HepG2 (cell line): ENCODE results near the gene ZNF284. TPM values are rescaled to one million over a fixed set of nuclear protein-coding genes. Genes with fewer than 3 reads are reported as not detected.
A peak's percentile ranks its signal among the peaks of the same experiment; 100 is the strongest.

Source experiments
- ATAD3A ChIP-seq: sonication (generic); formaldehyde crosslinking; IDR thresholded peaks from 2 replicates; pipeline ENCODE4 v1.4.0; 2020; ENCODE audit warnings: missing genetic modification reagents
- ELF4 ChIP-seq: sonication (generic); formaldehyde crosslinking; IDR thresholded peaks from 2 replicates; pipeline ENCODE4 v1.5.0; 2020; ENCODE audit warnings: missing genetic modification reagents, mild to moderate bottlenecking, moderate library complexity, borderline replicate concordance
- FOXP4 ChIP-seq: sonication (generic); formaldehyde crosslinking; IDR thresholded peaks from 2 replicates; pipeline ENCODE4 v1.4.0; 2020; ENCODE audit warnings: missing genetic modification reagents
- GATAD2A ChIP-seq: IDR thresholded peaks from 2 replicates; pipeline ENCODE4 v1.6.1; 2016
- HDAC1 ChIP-seq: sonication (generic); formaldehyde crosslinking; IDR thresholded peaks from 2 replicates; pipeline ENCODE4 v1.5.1; 2020; ENCODE audit warnings: mild to moderate bottlenecking, missing genetic modification reagents
- HMG20B ChIP-seq: conservative IDR thresholded peaks from 2 replicates; pipeline ENCODE4 v1.6.1; 2016; ENCODE audit warnings: missing genetic modification reagents, missing compliant biosample characterization
- HNF1A ChIP-seq, 2 experiments: sonication (generic) in 1 of 2; formaldehyde crosslinking in 1 of 2; IDR thresholded peaks; 2 replicates each; pipeline versions ENCODE4 v1.4.0 to v1.6.1; 2016 to 2020; ENCODE audit warnings: borderline replicate concordance in 1 of 2, low read depth in 1 of 2, mild to moderate bottlenecking in 1 of 2, missing genetic modification reagents in 1 of 2
- ISL2 ChIP-seq: sonication (generic); formaldehyde crosslinking; IDR thresholded peaks from 2 replicates; pipeline ENCODE4 v1.5.0; 2020; ENCODE audit warnings: missing genetic modification reagents
- KLF11 ChIP-seq: IDR thresholded peaks from 2 replicates; pipeline ENCODE4 v1.6.1; 2016; ENCODE audit warnings: missing compliant biosample characterization
- MED13 ChIP-seq: sonication (generic); formaldehyde crosslinking; IDR thresholded peaks from 2 replicates; pipeline ENCODE4 v1.5.0; 2020; ENCODE audit warnings: missing genetic modification reagents
- PHB2 ChIP-seq: fragments of 450-650 bp; IDR thresholded peaks from 2 replicates; pipeline ENCODE4 v1.6.1; 2018; ENCODE audit not compliant: partially characterized antibody
- RORA ChIP-seq: sonication (generic); formaldehyde crosslinking; IDR thresholded peaks from 2 replicates; pipeline ENCODE4 v1.5.0; 2020; ENCODE audit warnings: mild to moderate bottlenecking, missing genetic modification reagents, moderate library complexity
- SRF ChIP-seq: IDR thresholded peaks from 2 replicates; pipeline ENCODE4 v1.6.1; 2011; ENCODE audit warnings: mild to moderate bottlenecking, low read depth, low read length, moderate library complexity
- YY1 ChIP-seq: IDR thresholded peaks from 2 replicates; pipeline ENCODE4 v1.6.1; 2011; ENCODE audit warnings: low read length, low read depth, moderate library complexity, mild to moderate bottlenecking; ENCODE audit not compliant: insufficient read depth, insufficient replicate concordance
- ZNF547 ChIP-seq: sonication (generic); formaldehyde crosslinking; IDR thresholded peaks from 2 replicates; pipeline ENCODE4 v1.5.1; 2020; ENCODE audit warnings: mild to moderate bottlenecking, missing genetic modification reagents
- ZNF572 ChIP-seq: sonication (generic); formaldehyde crosslinking; IDR thresholded peaks from 2 replicates; pipeline ENCODE4 v1.5.1; 2020; ENCODE audit warnings: mild to moderate bottlenecking, missing genetic modification reagents
- ZNF660 ChIP-seq: sonication (generic); formaldehyde crosslinking; IDR thresholded peaks from 2 replicates; pipeline ENCODE4 v1.5.1; 2020; ENCODE audit warnings: mild to moderate bottlenecking, low read depth, missing genetic modification reagents, borderline replicate concordance
- polyA plus RNA-seq, 8 experiments: library from polyadenylated mRNA; depleted of rRNA in 3 of 8; stranded (reverse) in 7 of 8; unstranded in 1 of 8; fragments of >200 nt; fragmentation: Illumina TruSeq in 4 of 8; extraction: Trizol in 4 of 8; gene quantifications; 2 replicates each; pipeline versions ENCODE4 v1.2.1 to v1.2.3, GENCODE V29; 2011 to 2016; ENCODE audit warnings: low read depth in 4 of 8, missing spikeins in 1 of 8, mixed read lengths in 1 of 8; ENCODE audit not compliant: insufficient read depth in 1 of 8
- total RNA-seq, 5 experiments: library from RNA; depleted of rRNA; stranded (reverse); fragments of >200 nt; fragmentation: Illumina TruSeq; extraction: Trizol; gene quantifications; 2 replicates each; pipeline ENCODE4 v1.2.3, GENCODE V29; 2016; ENCODE audit warnings: low read depth in 1 of 5
- TF ChIP-seq, protein P1 (sequence below): sonication (generic); formaldehyde crosslinking; IDR thresholded peaks from 2 replicates; pipeline ENCODE4 v1.4.0; 2020; ENCODE audit warnings: missing genetic modification reagents
- TF ChIP-seq, protein P2 (sequence below): sonication (generic); formaldehyde crosslinking; IDR thresholded peaks from 2 replicates; pipeline ENCODE4 v1.5.1; 2020; ENCODE audit warnings: missing genetic modification reagents, mild to moderate bottlenecking, borderline replicate concordance
- TF ChIP-seq, protein P3 (sequence below): sonication (generic); formaldehyde crosslinking; conservative IDR thresholded peaks from 2 replicates; pipeline ENCODE4 v1.4.0; 2020; ENCODE audit warnings: missing genetic modification reagents

ZNF284 gene
- total and polyA plus RNA-seq, 2 of the 13 experiments (the other 11 are each of a cell fraction or from before 2014, with no cell fraction given) = 1.2 to 2.3 TPM

DNA sequence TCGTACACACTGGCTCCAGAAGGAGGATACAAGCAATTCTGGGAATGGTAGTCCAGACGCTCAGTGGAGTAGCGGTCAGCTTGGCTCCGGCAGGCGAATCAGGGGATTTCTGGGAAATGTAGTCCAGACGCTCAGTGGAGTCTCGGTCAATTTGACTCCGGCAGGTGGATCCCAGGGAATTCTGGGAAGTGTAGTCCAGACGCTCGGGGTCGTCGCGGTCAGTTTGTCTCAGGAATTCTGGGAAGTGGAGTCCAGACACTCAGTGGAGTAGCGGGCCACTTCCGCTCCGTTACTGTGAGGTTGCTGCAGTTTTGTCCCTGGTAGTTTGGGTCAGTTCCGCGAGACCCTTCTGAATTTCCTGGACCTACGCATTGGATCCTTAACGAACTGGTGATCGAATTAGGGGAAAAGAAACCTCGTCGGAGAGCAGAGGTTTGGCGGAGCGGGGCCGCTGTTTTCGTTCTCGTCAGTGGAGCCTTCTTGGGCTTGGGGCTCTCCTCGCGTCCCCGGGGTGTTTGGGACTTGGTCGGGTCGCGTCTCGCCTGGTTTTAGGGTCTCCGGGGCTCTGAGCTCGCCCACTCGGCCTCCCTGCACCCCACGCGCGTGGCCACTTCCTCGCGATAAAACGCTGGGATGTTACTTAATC is 41.3 kb downstream of the ZNF284 start, which contains the start of gene ZNF225 (continued):
- peak; percentile 53 for TF ChIP-seq FOXP4 (CRISPR knock-in tag)
- 0 out of 2 replicates have a peak, but pooled peaks have one; percentile 2 for TF ChIP-seq SRF
- TF ChIP-seq ISL2 = 0 out of 2 replicates have a peak, but pooled peaks have one; percentile 20
- TF ChIP-seq RORA = no peak
- TF ChIP-seq PHB2 = no peak
- TF ChIP-seq ZNF660 (CRISPR knock-in tag) = no peak
- no peak for TF ChIP-seq ZNF572 (CRISPR knock-in tag)
- peak; percentile 72 for TF ChIP-seq YY1
- TF ChIP-seq GATAD2A (CRISPR knock-in tag) = no peak
- TF ChIP-seq, protein P1, sequence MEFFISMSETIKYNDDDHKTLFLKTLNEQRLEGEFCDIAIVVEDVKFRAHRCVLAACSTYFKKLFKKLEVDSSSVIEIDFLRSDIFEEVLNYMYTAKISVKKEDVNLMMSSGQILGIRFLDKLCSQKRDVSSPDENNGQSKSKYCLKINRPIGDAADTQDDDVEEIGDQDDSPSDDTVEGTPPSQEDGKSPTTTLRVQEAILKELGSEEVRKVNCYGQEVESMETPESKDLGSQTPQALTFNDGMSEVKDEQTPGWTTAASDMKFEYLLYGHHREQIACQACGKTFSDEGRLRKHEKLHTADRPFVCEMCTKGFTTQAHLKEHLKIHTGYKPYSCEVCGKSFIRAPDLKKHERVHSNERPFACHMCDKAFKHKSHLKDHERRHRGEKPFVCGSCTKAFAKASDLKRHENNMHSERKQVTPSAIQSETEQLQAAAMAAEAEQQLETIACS (CRISPR knock-in tag) = no peak
- no peak for TF ChIP-seq MED13
- TF ChIP-seq HMG20B (CRISPR knock-in tag) = no peak
- peak; percentile 62 for TF ChIP-seq HDAC1
- TF ChIP-seq, protein P2, sequence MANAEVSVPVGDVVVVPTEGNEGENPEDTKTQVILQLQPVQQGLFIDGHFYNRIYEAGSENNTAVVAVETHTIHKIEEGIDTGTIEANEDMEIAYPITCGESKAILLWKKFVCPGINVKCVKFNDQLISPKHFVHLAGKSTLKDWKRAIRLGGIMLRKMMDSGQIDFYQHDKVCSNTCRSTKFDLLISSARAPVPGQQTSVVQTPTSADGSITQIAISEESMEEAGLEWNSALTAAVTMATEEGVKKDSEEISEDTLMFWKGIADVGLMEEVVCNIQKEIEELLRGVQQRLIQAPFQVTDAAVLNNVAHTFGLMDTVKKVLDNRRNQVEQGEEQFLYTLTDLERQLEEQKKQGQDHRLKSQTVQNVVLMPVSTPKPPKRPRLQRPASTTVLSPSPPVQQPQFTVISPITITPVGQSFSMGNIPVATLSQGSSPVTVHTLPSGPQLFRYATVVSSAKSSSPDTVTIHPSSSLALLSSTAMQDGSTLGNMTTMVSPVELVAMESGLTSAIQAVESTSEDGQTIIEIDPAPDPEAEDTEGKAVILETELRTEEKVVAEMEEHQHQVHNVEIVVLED = peak; percentile 94
- TF ChIP-seq ZNF547 (CRISPR knock-in tag) = no peak
- no peak for TF ChIP-seq KLF11 (CRISPR knock-in tag)
- TF ChIP-seq HNF1A (IDR thresholded peaks at IDR 0.05; ENCODE audit: low read depth) = peak; percentile 25; the same call in 1 of the 2 replicates
- TF ChIP-seq HNF1A (CRISPR knock-in tag; IDR thresholded peaks at IDR 0.05; ENCODE audit: borderline replicate concordance) = peak; percentile 65; the same call in 1 of the 2 replicates
- TF ChIP-seq, protein P3, sequence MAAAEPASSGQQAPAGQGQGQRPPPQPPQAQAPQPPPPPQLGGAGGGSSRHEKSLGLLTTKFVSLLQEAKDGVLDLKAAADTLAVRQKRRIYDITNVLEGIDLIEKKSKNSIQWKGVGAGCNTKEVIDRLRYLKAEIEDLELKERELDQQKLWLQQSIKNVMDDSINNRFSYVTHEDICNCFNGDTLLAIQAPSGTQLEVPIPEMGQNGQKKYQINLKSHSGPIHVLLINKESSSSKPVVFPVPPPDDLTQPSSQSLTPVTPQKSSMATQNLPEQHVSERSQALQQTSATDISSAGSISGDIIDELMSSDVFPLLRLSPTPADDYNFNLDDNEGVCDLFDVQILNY = no peak
- peak; percentile 65; the same call in 1 of the 2 replicates for TF ChIP-seq ELF4
- no peak for TF ChIP-seq ATAD3A (CRISPR knock-in tag)
